GM12864 (cell line): ENCODE measurements around the gene ADIPOR2.

ENCODE experiments used
- DNase-seq: peaks from one replicate; pipeline ENCODE4 v3.0.0-alpha.2; 2011; ENCODE audit warnings: low read depth
- H3K4me3 ChIP-seq: 2 replicates; pipeline ENCODE4 v1.5.1; 2011; ENCODE audit warnings: mild to moderate bottlenecking, low read depth, low read length, control low read depth
- CTCF ChIP-seq: IDR thresholded peaks from 2 replicates; pipeline ENCODE4 v1.5.1; 2011; ENCODE audit warnings: low read depth, mild to moderate bottlenecking, moderate library complexity, low read length, control low read depth, inconsistent platforms; ENCODE audit errors: missing control alignments

Gene ADIPOR2

DNA sequence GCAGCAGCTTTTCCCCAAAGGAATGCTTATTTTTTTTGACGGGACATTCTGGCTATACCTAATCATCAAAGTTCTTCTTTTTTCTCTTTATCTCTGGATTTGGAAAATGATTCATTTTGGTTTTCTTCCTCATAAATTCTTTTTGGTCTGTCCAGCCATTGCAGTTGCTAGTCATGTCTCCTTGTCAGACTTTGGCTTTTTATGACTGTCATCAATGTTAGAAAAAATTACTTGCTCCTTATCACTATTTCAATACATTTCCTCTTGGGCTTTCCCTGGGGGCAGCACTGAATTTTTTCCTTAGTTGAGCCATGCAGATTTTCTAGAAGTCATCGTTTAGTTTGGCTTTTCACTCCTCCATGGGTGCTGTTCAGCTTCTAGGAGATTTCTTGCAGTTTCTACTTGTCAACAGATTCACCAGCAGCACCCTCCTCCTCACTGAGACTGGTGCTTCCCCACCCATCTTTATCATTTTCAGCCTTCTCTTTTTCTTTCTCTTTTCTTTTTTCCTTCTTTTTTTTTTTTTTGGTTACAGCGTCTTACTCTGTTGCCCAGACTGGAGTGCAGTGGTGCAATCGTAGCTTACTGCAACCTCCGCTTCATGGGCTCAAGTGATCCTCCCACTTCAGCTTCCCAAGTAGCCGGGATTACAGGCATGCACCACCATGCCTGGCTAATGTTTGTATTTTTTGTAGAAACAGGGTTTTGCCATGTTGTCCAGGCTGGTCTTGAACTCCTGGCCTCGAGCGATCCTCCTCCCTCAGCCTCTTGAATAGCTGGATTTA is 5.2 kb downstream of the ADIPOR2 start:
- no peak for TF ChIP-seq CTCF
- no peak for DNase-seq
- no peak overlapping the region for H3K4me3 ChIP-seq

DNA sequence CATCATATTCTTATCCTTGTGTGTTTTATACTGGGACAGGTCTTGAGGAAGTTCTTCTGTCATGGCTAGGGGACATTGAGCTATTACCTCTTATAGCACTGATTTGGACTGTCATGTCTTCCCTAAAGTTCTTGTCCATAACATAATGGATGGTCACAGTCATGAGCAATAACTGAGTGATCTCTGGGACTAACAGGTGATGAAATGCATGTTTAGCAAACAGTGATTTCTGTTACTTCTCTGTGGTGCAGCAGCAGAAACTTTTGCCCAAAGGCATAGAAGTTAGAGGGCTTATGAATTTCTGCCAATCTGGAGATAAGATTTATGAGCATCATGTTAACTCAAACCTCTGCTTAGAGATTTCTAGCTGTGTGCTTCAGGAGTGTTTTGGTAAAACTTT is 5.9 kb downstream of the ADIPOR2 start:
- no peak for DNase-seq
- no peak for TF ChIP-seq CTCF
- no peak overlapping the region for H3K4me3 ChIP-seq

DNA sequence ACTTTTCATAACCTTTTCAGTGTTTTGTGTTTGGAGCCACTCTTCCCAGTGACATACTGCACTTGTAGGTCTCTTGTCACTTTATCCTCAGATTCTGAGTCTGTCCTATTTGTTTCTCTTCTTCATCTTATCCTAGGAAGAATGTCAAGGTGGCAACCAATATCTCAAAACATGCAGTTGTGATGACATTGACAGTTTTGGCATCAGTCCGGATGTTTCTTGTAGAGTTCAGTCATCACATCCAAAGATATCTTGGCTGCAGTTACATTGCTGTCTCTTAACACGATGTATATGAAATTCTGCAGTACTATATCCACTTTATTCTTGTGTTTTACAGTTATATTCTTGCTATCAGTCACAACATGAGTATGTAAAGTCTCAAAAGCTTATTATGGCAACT is 6.4 kb downstream of the ADIPOR2 start:
- H3K4me3 ChIP-seq = no peak overlapping the region
- TF ChIP-seq CTCF = no peak
- no peak for DNase-seq

DNA sequence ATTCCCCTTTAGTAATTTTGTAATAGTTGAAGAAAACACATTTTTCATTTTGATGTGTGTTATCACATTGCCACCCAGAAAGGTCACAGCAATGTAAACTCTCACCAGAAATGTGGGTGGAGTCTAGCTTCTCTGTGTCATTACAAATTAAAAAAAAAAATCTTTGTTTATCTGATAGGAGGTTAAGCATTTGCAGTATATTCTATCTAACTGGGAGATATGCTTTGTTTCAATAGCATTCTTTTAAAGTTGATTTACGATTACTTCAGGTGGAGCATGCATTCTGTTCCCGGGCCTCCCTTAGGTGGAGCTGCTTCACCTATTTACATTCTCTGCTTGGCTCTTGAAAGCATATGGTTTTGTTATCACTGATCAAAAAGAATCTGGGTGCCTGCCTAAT is 7.8 kb downstream of the ADIPOR2 start:
- no peak for DNase-seq
- no peak overlapping the region for H3K4me3 ChIP-seq
- TF ChIP-seq CTCF = no peak

DNA sequence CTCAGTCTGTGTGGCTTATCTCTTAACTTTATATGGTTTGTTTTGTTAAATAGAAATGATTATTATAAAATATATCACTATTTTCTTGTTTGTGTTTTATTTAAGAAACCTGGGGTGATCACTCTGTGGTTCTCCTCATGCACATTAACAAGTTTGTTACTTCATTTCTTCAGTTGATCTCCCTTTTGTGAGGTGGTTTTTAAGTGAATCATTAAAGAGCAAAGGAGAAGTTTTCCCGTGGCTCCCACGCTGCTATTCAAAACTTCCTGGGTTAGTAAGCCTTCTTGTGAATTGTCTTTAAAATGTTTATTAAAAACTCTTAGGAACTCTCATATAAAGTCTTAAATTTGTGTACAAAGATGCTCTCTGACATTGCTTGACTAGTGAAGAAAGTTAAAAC is 11.8 kb downstream of the ADIPOR2 start:
- no peak overlapping the region for H3K4me3 ChIP-seq
- no peak for TF ChIP-seq CTCF
- DNase-seq = no peak

DNA sequence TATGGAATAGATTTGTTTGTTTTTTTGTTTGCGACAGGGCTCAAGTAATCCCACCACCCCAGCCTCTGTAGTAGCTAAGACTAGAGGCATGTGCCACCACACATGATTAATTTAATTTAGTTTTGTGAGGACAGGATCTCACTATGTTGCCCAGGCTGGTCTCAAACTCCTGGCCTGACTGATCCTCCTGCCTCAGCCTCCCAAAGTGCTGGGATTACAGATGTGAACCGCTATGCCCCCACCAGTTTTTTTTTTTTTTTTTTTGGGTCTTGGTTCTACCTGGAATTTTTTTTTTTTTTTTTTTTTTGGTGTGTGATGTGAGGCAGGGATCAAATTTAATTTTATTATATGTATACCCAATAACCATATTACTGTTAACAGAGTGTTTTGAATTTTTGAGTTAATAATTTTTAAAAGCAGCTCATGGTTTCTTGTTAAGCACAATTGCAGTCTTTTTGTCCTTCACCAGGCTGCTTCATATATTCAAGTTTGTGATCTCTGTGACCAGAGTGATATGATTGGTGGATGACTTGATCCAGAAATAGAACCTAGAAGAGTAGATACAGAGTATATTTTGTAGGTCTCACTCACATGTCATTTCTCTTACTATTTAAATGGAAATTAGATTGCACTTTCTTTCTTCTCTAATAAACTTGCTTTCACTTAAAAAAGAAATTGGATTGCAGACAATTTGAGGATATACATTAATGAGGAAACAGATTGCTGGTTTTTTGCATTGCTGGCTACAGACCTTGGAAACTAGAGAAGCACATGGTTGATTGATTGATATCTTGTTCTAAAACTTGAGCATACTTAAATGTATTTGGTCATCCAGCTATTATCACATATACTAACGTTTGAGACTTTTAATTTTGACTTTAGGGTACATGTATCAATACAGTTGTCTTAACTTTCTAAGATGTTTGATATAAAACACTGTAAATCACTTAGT is 13.2 kb downstream of the ADIPOR2 start:
- no peak overlapping the region for H3K4me3 ChIP-seq
- no peak for DNase-seq
- TF ChIP-seq CTCF = no peak
